Iris pigment epithelial cell (primary cell): Measurements from ENCODE around the gene PMM1.
"Not testable (repeated sequence)": the region's sequence is repeated elsewhere in the genome, so short reads cannot be mapped to it uniquely, and the experiment has no call there.

ENCODE experiments used
- DNase-seq: peaks from one replicate; pipeline ENCODE4 v3.0.0-alpha.2; 2011; ENCODE audit warnings: low read depth

Gene PMM1

GRCh38 chr22:41563051-41563711 is 26.5 kb downstream of the PMM1 start:
- DNase-seq = peak; percentile 78

DNA sequence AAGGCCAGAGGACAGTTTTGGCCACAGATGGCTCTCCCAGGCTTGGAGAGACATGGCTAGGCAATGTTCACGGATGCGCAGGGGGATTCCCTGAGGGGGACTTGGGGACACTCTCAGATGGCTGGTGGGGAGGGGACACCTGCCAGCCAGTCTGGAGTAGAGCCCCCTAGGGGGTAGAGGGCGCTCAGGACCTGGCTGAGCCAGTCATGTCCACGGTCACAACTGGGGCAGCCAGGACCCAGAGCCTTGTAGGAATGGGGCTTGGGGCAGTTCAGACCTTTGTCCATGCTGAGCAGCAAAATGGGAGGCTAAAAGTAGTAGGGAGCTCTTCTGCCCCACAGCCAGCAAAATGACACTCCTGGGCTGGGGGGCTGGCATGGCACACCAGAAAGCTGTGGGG is 27.2 kb downstream of the PMM1 start:
- DNase-seq = no peak

GRCh38 chr22:41561788-41562187 is 27.9 kb downstream of the PMM1 start:
- no peak for DNase-seq

DNA sequence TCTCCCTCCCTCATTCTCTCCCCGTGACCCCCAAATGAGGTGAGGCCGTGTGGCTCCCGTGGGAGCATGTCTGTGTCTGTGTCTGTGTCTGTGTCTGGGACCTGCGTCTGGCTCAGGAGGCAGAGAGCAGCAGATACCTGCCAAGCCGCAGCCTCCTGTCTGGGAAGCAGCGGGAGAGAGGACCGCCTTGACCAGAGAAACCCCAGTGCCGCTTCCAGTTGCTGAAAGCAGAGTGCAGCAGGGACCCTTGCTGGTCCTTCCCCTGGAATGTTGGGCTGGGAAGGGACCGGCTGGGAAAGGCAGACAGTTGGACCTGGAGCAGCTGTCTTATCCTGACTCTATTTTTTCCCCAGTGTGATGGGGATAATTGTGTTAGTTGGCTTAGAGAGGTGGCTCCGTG is 28.3 kb downstream of the PMM1 start:
- DNase-seq = no peak

- no peak for DNase-seq
Measured at GRCh38 chr22:41560095-41560471, 29.6 kb downstream of the PMM1 start.

- not testable (repeated sequence) for DNase-seq
Measured at GRCh38 chr22:41558241-41558630, 31.4 kb downstream of the PMM1 start.

GRCh38 chr22:41557401-41558240 is 32.0 kb downstream of the PMM1 start:
- DNase-seq = peak; percentile 72

- no peak for DNase-seq
Measured at GRCh38 chr22:41556561-41556960, 33.1 kb downstream of the PMM1 start.

- no peak for DNase-seq
Measured at GRCh38 chr22:41555325-41555982, 34.2 kb downstream of the PMM1 start.

GRCh38 chr22:41551877-41552582 is 37.6 kb downstream of the PMM1 start:
- DNase-seq = no peak

DNA sequence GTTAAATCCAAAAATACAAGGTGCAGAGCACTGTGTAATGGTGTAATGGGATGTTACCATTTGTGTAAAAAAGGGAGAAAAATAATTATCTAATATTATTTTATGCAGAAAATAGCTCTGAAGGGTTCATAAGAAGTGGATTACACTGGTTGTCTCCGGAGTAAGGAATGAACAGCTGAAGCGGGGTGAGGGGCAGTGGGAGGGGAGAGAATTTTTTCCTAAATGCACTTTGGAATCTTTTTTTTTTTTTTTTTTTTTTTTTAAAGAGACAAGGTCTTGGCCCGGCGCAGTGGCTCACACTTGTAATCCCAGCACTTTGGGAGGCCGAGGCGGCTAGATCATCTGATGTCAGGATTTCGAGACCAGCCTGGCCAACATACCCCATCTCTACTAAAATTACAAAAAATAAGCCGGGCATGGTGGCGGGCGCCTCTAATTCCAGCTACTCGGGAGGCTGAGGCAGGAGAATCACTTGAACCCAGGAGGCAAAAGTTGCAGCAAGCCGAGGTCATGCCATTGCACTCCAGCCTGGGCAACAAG is 38.6 kb downstream of the PMM1 start:
- no peak for DNase-seq

DNA sequence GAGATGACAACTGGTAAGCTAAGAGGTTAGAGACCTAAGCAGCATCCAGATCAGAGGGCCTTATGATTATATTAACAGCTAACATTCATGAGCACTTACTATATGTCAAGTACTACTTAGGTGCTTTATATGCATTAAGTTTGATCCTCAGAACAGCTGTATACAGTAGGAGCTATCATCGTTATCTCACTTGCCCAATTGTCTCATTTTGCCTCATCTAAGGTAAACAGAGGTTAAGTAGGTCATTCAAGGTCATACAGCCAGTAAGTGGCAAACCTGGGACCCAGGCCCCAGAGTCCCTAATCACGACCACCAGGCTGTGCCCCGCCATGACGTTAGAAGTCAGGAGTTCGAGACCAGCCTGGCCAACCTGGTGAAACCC is 40.8 kb downstream of the PMM1 start:
- no peak for DNase-seq

- no peak for DNase-seq
Measured at GRCh38 chr22:41544671-41545476, 44.8 kb downstream of the PMM1 start.

DNA sequence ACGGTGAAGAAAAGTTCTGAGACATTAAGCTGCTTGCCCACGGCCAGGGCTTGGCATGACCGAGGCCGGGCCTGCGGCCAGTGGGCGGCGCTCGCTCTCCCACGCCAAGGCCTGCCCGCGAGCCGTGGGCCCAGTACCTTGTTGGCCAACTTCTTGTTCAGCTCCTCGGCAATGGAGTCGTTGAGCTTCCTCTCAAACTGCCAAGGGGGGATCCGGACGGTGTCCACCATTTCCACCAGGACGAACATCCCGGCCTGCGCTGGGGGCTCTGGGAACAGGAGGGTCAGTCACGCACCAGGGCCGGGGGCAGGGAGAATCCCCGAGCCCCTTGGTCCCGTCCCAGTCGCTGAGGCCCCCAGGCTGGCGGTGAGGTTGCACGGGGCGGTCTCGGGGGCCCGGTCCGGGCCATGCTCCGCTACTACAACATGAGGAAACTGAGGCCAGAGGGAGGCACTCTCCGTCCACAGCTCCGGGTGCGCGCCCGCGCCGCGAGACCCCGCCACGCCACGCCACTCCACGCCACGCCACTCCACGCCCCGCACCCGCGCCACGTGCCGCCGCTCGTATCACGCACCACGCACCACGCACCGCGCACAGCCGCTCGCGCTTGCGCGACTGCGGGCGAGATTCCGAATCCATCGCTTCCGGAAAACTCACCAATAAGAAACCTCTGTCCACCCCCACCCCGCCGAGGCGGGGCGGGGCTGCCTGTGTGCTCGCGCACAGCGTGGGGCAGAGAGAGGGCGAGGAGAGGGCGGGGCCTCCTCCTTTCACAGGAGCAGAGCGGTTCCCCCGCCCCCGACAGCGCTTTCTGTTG is 45.6 kb downstream of the PMM1 start, which contains the start of gene POLR3H:
TSS of gene POLR3H (minus strand) at position 617 of the 817 bp plus-strand sequence. CDS start at position 248, 369 bp downstream.
- DNase-seq = peak; percentile 98

DNA sequence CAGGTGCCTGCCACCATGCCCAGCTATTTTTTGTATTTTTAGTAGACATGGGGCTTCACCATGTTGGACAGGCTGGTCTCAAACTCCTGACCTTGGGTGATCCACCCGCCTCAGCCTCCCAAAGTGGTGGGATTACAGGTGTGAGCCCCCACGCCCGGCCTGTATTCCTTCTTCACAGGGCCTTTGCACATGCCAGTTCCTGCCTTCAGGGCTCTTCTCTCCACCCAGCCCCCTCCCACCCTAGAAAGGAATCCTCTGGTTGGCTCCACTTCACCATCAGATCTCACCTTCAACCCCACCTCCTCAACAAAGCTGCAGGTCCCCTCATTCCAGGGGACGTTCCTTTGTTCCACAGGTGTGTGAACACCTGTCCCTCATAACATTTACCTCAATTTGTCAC is 47.4 kb downstream of the PMM1 start:
- DNase-seq = no peak

DNA sequence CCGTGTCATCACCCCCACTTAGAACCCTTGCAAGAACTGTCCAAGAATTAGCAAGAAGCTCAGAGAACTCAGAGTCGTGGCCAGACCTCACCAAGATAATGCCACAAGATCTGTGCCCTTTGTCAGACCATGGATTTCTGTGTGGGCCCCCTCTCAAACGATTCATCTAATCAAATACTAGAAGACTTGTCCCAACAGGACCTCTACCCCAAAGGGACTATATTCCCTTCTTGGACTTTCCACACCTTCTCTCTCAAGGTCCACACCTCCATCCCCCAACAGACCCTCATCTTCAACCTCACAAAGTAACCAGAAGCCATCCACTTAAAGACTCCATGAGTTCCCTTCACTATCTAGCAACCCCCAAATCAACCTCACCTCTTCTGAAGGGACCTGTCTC is 48.2 kb downstream of the PMM1 start:
- no peak for DNase-seq

GRCh38 chr22:41540365-41540764 is 49.3 kb downstream of the PMM1 start:
- no peak for DNase-seq

DNA sequence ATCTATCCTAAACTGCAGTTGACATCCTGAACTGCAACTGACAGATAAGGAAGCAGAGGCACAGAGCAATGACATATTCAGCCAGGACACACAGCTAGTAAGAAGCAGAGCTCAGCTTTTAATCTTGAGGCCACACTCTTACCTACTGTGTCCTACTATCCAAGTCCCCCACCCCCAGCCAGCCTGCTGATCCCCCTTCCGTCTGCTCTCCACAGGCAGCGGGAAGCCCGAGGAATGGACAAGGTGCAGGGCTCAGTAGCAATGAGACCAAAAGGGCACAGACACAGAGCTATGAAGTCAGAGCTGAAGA is 49.7 kb downstream of the PMM1 start:
- no peak for DNase-seq

GRCh38 chr22:41539146-41540005 is 50.3 kb downstream of the PMM1 start:
- DNase-seq = peak; percentile 22

- DNase-seq = no peak
Measured at GRCh38 chr22:41538583-41538982, 51.1 kb downstream of the PMM1 start.
